ENCODE measurements around the gene SORCS2.

The SORCS2 gene

DNA sequence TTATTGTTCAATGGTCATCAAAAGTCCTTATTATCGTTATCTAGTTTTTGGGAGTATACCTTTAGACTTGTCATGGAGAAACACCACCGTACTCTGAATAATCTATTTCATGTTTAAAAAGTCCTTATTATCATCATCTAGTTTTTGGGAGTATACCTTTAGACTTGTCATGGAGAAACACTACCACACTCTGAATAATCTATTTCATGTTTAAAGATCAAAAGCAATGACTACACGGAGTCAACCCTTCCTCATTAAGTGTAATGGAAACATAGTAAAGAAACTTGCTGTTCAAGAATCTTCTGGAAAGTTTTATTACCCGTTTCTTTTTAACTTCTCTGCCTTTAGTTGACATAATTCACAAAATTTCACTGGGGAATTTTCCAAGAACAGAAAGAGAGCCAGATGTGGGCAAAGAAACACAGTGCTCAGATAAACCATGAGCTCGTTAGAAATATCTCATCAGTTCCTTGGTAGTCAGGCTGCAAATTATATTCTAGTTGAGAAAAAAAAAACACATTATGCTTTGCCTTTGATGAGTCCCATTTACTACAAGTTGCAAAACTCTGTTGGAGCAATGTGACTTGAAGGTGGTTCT is 588.5 kb downstream of the SORCS2 start:
- DNase-seq (ENCODE audit: low spot score) = no peak

DNA sequence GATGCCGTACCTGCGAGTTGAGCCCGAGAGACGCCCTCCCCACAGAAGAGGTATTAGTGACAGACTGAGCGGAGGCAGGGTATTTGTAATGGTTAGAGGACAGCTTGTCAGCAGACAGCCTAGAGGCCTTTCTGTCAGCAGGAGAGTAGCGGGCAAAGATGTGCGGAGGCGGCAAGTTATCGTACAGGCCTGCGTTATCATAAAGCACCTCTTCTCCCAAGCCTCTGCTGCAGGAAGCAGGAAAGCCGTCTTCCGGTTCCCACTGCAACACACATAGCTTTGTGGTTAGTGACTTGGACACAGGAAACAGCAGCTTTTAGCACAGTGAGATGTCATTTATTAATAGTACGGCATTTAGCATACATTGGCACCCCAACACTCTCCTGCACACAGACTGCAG is 589.0 kb downstream of the SORCS2 start:
- DNase-seq (ENCODE audit: low spot score) = no peak

DNA sequence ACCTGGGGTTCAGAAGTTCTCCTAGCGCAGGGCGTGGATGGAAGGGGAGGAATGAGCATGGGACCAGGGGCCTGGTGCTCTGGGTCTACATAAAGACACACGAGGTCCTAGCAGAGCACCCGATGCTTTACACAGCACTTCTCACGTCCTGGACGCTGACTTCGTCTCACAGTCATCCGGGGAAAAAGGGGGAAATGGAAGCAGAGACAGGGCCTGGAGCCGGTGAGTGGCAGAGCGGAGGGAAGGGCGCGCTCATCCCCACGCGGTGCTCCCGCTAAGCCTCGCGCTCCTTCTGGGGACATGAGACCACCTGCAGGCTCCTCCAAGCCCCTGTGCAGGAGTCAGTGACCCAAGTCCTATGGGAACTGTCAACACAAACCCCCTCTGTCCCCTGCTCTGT is 589.7 kb downstream of the SORCS2 start:
- no peak for DNase-seq (ENCODE audit: low spot score)

DNA sequence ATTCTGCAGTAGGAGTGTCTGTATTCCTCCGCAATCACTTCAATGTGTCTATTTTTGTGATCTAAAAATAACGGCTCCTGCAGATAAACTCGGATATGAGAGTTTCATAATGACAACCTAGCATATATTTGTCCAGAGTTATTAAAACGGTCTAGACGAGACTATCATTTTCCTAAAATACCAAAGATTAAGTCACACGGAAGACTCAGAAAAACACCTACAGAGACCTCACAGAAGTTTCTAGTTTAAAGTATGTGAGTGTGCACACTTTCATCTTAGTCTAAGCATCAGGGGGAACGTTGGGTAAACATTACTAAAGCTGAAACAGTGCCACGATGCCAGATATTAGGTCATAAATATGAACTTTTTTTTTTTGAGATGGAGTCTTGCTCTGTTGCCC is 590.4 kb downstream of the SORCS2 start:
- no peak for DNase-seq (ENCODE audit: low spot score)

DNA sequence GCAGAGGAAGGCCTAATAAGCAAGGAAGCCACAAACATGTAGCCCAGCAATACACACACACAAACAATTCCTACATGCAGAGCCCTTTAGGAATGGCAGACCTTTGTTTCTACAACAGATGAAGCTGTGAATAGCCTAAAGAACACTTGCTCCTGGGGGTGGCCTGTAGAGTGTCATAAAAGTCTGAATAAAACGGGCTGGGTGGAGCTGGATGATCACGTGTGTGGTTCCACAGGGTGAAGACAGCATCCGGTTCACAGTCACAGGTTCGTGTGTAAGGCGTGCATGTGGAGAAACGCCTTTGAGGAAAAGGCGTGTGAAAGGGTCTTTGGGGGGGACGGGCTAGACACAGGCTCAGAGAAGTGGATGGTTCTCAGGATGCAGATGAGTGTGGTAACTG is 591.2 kb downstream of the SORCS2 start:
- DNase-seq (ENCODE audit: low spot score) = no peak

DNA sequence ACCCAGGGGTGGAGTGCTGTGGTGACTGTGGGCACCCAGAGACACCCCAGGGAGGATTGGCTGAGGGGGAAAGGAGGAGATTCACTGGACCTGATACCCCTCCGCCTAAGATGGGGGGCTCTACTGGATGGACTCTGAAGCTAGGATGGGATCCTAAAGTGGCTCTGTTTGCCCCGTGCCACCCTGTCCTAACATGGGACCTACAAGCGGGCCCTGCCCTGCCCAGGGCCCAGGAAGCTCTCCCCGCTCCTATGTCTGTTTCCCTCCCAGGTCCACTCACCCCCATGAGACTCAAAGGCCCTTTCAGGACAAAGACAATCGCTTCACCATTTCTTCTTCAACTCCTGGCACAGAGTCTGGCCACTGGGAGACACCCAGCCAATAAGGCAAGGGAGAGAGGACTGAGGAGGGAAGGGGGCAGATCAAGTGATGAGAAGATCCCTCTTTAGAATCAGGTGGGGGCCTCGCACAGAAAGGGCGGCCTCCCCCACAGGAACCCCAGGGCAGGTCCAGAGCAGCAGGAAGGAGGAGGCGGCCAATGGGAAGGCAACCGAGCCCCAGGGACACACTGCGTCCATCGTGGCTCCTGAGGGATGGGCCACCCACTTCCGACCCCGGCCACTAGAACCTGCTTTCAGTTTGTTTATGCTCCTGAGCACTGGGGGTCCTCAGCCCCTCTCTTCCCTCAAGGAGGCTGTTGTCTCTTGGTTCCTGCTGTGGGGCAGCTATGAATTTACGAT is 592.0 kb downstream of the SORCS2 start:
- no peak for DNase-seq (ENCODE audit: low spot score)

DNA sequence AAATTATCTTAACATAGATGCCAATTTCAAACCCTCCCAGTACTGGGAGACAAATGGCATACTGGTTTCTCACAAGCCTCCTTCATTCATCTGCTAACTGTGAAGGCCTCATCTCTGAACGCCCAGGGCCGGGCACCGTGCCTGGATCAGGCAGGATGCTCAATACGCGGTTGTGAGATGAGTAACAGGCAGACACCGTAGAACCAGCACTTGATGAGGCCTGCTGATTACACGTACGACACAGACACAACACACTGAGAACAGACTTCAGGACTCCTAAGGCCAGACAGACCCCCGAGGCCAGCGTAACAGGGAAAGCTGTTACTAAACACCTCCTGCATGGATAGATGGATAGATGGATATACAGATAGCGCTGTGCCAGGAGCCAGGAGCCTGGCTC is 592.7 kb downstream of the SORCS2 start:
- no peak for DNase-seq (ENCODE audit: low spot score)

DNA sequence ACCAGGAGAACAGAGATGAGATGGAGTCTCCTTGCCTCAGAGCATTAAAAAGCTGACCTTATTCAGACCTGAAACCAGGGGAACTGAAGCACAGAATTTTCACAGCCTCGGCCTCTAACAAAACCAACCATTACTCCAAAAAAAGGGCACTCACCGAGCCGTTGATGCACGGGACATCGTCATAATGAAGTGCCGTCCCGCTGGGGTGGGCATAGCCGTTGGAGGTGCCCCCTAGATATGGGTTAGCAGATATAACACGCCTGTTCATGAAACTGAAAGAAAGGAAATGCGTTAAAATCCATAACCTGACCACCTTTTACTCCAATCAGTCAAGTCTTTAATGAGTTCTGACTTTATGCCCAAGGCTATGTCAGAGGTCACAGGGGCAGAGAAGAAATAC is 593.7 kb downstream of the SORCS2 start:
- no peak for DNase-seq (ENCODE audit: low spot score)

DNA sequence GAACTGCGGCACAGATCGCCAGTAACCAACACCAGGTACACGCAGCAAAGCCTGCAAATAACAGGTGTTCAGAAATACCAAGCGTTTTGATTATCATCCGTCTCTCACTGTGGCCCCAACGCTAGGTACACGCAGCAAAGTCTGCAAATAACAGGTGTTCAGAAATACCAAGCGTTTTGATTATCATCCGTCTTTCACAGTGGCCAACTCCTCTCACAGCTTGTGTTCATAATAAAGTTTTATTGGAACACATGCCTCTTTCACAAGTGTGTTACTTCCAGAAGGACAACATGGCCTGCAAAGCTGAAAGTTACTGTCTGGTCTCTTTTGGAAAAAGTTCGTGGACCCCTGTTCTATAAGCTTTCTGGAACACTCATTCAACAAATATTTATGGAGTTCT is 594.2 kb downstream of the SORCS2 start:
- DNase-seq (ENCODE audit: low spot score) = no peak

DNA sequence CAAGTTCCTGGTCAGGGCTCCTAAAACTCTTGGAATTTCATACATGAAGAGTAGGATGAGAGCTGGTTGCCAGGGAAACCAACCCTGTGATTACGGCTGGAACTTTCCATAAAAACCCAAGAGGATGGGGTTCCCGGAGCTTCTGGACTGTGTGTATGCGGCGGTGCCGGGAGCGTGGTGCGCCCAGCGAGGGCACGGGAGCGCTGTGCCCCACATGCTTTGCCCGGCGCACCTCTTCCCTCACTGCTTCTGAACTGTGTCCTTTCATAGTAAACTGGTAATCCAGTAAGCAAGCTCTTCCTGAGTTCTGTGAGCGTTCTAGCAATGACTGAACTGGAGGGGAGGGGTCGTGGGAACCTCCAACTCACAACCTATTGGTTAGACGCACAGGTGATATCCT is 594.7 kb downstream of the SORCS2 start:
- DNase-seq (ENCODE audit: low spot score) = no peak

DNA sequence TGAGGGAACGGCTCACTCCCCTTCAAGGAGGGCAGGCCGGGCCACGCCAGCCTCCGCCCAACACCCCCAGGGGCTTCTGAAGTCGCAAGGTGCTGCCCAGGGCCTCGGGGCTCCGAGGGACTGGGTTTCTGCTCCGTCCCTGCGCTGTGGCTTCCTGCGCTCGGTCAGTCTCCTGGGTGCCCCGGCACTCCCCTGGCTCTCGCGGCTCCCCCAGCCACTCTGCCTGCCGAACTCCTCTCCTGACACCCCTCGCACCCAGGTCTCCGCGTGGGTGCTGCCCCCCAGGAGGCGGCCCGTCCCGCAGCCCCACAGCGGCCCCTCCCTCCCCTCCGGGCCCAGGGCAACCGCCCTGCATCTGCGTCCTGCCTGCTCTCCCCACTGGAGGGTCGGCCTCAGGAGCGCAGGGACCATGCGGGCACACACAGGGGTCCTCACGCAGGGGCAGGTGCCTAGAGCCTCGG is 595.4 kb downstream of the SORCS2 start:
- DNase-seq (ENCODE audit: low spot score) = no peak

DNA sequence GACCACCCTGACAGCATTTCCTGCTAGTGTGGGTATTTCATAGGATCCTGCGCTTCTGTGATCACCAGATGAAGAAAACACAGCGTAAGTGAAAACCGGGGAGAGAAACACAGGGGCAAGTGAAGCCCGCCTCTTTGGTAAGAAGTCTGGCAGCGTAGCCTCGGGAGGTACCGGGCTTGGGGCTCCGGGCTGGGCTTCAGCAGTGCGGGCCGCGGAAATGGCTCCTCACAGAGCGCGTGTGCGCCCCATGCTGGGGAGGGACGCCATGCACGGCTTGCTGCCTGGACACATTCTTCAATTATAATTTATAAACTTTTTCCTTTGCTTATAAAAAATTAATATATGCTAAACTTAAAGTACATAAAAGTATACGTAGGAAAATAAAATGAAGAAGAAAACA is 595.9 kb downstream of the SORCS2 start:
- no peak for DNase-seq (ENCODE audit: low spot score)

DNA sequence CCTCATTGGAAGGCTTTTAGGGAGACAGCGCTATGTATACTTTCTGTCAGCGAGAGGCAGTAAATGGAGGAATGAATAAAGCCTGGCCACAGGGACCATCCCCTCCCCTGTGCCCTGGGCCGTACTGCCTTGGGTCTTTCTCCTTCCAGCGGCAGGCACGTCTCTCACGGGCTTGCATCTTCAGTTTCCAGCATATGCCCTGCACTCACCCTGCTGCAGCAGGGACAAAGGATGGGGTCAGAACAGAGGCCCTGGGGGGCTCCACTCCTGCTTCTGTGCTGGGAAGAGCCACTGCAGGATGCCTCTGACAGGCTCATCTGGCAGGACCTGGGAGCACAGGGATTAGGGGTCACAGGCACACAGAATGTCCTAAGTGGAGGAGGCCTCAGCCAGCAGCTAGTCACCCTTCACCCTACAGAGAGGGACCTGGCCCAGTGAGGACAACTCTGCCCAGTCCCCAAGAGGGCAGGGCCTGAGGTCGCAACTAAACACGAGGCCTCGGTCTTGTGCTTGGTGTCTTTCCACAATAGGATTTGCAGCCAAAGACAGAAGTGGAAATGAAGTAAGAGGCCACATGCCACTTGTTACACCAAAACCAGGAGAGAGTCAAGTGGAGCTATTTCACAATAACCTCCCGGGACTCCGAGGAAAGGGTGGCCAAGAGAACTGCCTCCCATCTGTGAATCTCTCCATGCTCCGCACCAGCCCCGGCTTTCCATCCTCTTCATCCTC is 596.5 kb downstream of the SORCS2 start:
- DNase-seq (ENCODE audit: low spot score) = no peak

DNA sequence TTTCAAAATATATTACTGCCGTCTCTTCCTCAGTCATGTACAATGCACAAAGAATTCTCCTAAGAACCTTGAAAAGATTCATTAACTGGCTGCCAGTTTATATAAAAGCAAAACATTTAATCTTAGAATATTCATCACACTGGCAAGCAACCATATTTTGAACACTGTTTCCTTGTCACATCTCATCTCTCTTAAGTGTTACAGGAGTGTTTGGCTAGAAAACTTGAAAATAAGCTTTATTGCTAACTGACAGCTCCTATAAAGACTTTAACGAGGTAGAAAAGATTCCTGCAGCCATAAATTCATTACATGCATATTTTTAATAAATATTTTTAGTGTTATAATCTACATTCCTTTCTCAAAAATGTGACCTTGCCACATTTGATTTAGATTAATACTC is 597.7 kb downstream of the SORCS2 start:
- DNase-seq (ENCODE audit: low spot score) = no peak

DNA sequence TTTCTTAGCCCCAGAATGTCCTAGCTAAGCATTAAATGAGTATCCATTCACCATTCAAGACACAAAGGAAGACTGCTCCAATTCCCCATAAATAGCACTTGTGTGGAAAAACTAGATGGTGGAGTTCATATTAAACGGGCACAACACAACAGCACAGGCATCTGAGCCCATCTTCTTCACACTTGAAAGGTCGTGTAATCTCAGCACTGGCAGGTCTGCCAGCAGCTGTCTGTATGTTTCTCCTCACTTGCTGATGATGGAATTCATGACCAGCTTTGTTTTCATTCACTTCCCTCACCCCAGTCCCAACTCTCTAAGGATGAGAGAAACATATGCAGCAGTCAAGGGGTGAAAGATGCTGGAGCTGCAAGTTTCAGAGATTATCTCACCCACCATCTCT is 598.7 kb downstream of the SORCS2 start:
- DNase-seq (ENCODE audit: low spot score) = no peak

Measured in cerebellar cortex (tissue), 1 donor.